NCI-H1436 treated with DMSO at 0.1 percent for 48 hours (cell line): ENCODE results near the gene NF1.
"Not testable (repeated sequence)": the region's sequence is repeated elsewhere in the genome, so short reads cannot be mapped to it uniquely, and the experiment has no call there.

Experiments
- DNase-seq: peaks from one replicate; lab custom pipeline; 2025; lab: John Stamatoyannopoulos, UW

Gene NF1

DNA sequence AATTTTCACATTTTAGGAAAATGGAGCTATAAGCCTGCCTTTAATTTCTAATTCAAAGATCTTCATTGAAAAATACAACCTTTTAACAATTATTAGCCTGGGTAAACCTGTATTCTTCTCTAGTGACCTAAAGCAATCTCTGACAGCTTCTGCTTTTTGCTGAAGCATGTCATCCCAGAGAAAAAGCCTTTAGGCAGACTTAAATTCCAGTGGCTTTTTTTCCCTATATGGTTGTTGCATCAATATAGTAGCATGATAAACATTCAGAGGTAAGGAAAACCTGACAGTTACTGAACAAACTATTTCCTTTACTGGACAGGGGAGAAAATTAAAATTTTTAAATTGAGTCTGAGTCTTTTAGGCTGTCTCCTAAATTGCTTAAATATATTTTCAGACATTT is 234.4 kb downstream of the NF1 start:
- no peak for DNase-seq

- no peak for DNase-seq
These were observed 245.3 kb downstream of the NF1 start for GRCh38 chr17:31339906-31340661.

- not testable (repeated sequence) for DNase-seq
These were observed 250.5 kb downstream of the NF1 start for GRCh38 chr17:31345191-31345747.

GRCh38 chr17:31349454-31349853 is 254.7 kb downstream of the NF1 start:
- no peak for DNase-seq

DNA sequence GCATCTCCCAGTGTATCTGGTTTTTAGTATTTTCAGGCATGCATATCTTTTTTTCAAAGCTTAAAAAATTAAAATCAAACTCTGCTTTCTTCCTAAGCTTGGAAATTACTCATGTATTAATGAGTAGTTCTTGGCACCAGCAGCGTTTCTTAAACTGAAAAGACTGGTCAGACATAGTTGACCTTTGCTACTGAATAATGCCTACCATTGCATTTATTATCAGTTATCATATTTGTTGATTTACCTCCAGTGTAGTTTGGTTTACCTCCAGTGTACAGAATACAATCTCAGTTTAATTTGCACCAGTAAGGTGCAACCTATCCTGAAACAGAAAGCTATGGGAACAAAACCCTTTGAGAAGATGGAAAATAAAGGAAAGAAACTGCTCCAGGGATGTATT is 261.2 kb downstream of the NF1 start:
- no peak for DNase-seq

- DNase-seq: no peak
These were observed 262.3 kb downstream of the NF1 start for GRCh38 chr17:31357091-31357490.

DNA sequence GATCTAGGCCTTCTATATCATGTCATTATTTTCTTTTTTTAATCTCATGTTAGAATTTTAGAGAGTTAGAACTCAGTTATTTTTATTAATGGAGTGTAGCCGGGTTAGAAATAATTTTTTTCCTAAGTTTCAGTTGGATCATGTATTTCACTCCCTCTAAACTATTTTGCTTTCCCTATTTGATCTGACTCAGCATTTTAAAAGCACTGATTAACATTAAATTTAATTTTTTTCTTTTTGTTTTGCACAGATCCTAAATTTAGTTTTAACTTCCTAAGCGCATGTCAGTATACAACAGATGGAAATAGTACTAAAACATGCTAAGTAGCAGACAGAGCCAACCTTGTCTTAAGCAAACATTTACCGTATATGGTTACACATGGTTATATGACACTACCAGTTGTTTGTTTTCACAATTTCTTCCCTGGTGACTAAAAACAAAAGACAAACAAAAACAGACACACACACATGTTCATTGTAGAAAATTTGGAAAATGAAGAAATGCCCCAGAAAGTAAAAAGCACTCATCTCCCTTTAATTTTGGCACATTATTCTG is 263.1 kb downstream of the NF1 start:
- no peak for DNase-seq

GRCh38 chr17:31364012-31364411 is 269.2 kb downstream of the NF1 start:
- DNase-seq: no peak

DNA sequence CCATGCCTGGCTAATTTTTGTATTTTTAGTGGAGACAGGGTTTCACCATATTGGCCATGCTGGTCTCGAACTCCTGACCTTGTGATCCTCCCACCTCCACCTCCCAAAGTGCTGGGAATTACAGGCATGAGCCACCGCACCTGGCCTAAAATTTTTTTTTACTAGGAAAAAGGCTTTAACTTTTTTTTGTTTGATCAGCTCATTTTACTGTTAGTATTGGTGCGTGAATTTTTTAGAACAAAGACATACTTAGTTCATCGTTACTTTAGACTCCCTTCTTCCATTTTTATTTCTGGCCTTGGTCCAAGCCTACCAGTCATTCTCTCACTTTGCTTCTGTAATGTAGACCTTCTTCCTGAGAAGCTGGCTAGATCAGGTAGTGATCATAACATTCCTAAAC is 271.3 kb downstream of the NF1 start:
- no peak for DNase-seq

- no peak for DNase-seq
These were observed 274.5 kb downstream of the NF1 start for GRCh38 chr17:31369266-31369665.

GRCh38 chr17:31371511-31372097 is 276.8 kb downstream of the NF1 start:
- DNase-seq: no peak

DNA sequence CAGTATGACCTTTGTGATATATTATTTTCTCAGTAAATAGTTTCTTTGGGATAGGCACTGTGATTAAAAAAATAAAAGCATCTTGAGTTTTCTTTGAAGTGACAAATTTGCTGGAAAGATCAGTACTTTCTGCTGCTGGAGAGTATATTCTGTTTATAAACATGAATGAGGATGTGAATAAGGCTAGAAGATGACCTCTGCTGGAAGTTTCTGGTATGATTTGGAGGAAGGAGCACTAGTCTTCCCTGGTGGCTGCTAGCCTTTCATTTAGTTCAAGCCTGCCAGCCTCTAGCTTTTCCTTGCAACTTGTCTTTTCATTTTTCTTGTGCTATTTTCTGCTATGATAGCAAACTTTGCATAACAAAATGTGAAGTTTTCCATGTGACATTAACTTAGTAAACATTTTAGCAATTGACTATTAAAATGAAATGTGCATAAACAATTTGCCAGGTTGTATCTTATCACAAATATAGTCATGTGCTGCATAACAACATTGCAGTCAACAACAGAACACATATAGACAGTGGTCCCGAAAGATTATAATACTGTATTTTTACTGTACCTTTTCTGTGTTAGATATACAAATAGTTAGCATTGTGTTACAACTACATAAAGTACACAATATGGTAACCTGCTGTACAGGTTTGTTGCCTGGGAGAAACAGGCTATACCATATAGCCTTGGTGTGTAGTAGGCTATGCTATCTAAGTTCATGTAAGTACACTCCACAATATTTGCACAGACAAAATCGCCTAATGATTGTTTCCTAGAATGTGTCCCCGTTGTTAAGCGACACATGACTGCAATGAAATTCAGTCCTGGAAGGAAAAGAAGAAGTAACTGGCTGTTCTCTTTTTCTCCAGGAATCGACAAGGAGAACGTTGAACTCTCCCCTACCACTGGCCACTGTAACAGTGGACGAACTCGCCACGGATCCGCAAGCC is 278.6 kb downstream of the NF1 start:
- DNase-seq: peak; percentile 12

DNA sequence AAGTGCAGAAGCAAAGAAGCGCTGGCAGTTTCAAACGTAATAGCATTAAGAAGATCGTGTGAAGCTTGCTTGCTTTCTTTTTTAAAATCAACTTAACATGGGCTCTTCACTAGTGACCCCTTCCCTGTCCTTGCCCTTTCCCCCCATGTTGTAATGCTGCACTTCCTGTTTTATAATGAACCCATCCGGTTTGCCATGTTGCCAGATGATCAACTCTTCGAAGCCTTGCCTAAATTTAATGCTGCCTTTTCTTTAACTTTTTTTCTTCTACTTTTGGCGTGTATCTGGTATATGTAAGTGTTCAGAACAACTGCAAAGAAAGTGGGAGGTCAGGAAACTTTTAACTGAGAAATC is 279.3 kb downstream of the NF1 start:
- no peak for DNase-seq

GRCh38 chr17:31374503-31374902 is 279.7 kb downstream of the NF1 start:
- no peak for DNase-seq

GRCh38 chr17:31378638-31379037 is 283.9 kb downstream of the NF1 start:
- no peak for DNase-seq

DNA sequence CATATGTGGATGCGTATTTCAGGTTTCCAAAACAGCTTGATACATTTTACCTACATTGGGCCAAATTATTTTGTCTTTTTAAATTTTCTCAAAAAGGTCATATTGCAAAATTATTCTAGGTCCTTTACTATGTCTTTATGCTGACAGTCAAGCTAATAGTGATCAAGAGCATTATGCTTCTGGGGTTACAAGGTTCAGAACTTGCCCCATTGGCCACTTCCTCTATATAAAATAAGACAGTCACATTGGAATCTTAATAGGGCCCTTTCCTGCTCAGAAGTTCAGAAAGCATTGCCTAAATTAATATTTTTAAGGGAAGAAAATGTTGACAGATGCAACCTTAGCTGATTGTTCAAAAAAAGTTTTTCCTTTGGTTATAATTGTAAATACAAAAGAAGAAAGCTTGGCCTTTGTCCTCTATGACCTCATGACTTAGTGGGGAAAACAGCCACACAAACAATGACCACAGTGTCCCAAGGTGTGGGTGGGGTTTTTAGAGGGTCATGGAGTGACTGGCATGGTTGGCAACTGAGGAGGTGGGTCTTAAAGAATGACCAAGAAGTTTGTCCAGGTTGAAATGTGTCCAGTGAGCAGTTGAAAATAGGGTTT is 284.9 kb downstream of the NF1 start:
- no peak for DNase-seq

DNA sequence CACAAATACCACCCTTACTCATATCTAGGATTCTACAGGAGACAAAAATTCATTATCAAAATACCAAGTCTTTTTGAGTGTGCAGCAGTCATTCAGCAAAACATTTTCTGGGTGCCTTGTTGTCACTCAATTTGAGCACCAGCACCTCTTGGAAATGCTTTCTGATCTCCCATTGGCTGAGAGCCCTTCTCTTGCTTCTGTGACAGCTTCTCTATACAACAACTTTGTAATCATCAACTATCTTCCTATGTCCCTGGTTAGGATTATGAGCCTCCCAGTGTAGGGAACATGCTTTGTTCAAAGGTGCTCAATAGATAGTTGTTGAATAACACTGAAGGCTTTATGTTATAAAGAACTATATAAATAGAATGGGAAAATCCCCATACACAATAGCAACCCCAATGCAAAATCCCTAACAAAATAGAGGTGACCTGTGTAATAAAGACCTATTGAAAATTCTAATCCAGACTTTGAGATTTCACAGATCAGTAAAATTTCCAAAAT is 286.4 kb downstream of the NF1 start:
- no peak for DNase-seq

- not testable (repeated sequence) for DNase-seq
These were observed 288.0 kb downstream of the NF1 start for GRCh38 chr17:31382668-31383275.

GRCh38 chr17:31383488-31383887 is 288.7 kb downstream of the NF1 start:
- DNase-seq: not testable (repeated sequence)

DNA sequence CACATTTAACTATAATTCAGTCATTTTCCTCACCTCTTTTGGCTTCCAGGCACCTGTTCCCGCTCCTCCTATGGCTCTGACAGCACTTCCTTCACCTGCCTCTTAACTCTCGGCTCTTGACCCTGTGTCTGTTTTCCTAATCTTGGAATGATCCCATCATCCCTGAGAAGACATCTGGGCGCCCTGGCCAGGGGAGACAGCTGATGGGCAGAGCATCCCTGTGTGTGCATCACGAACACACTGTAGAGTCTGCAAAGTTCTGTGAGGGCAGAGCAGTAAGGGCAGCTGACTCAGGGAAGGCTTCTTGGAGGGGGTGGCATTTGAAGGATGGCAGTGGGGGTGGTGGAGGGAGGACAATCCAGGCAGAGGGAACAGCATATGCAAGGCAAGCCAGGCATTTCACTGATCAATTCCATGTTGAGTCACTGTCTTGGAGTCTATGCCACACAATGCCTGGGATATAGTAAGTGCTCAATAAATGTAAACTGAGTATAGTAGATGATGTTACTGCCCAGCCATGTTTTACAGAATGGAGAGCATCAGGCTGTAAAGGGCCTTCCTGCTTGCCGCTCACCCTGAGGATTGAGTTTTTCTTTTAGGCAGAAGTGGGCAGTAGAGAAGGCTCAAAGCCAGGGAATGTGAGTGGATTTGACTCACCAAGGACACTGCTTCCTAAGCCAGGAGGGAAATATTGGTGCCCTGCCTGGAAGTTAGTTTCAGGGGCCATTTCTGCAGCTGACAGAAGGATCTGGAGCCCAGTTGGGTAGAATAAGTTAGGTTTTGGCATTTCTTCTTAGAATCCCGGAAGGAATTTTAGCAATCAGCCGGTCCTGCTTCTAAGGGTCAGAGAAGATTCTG is 290.9 kb downstream of the NF1 start:
- DNase-seq: no peak
